CD4-positive, alpha-beta T cell treated with Interleukin-10 for 1 hour (primary cell): ENCODE results near the gene MICA.
A peak's percentile ranks its signal among the peaks of the same experiment; 100 is the strongest.
"Not testable (repeated sequence)": the region's sequence is repeated elsewhere in the genome, so short reads cannot be mapped to it uniquely, and the experiment has no call there.

Experiments
- DNase-seq: peaks from one replicate; pipeline ENCODE4 v3.0.0-alpha.2; 2020

The MICA gene

DNA sequence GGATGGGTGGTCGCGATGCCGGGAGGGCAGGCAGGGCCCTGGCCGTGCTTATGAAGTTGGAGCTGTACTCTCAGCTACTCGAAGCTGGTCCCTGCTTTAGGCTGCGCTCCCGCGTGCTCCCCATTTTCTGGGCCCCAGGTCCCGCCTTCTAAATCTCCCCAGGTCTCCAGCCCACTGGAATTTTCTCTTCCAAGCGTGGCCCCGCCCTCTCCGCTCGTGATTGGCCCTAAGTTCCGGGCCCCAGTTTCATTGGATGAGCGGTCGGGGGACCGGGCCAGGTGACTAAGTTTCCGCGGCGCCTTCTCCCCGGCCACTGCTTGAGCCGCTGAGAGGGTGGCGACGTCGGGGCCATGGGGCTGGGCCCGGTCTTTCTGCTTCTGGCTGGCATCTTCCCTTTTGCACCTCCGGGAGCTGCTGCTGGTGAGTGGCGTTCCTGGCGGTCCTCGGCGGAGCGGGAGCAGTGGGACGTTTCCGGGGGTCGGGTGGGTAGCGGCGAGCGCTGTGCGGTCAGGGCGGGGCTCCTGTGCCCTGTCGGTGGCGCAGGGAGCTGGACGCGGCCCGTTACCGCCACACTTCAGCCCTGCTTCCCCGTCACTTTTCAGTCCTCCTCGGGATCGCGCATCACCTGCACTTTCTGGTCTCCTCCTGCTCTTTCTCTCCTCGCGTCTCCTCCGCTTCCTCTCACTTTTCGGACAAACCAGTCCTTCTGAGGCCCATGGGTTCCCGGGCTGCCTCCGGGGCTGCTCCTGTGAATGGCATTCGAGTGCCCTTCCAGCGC is at the start of gene MICA:
Gene MICA, plus strand, starts transcription at position 313 of the 778 bp plus-strand sequence. Its CDS starts 38 bp downstream, at position 351.
- DNase-seq: peak; percentile 74

DNA sequence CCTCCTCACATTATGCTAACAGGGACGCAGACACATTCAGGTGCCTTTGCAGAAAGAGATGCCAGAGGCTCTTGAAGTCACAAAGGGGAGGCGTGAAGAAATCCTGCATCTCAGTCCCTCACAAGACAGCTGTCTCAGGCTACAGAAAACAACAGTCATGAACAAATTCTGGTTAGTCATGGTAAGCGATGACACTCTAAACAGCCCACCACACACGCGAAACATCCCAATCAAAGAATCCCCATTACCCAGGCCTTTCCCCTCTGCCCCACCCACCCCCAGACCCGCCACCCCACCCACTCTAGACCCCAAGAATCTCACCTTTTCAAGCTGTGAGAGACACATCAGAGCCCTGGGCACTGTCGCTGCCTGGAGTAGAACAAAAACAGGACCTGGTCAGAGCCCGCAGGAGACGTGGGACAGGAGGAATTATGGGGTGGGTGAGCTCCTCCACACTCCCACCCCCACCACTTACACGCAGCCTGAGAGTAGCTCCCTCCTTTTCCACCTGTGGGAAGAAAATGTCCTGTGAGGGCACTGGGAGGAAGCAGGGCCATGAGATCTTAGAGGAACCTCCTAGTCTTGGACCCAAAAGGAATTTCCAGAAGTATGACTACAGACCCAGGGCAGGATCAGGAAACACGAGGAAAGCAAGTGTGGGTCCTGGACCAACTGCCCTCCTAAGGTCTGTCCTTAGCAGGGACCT is 49.1 kb upstream of the MICA start:
- peak; percentile 42 for DNase-seq

DNA sequence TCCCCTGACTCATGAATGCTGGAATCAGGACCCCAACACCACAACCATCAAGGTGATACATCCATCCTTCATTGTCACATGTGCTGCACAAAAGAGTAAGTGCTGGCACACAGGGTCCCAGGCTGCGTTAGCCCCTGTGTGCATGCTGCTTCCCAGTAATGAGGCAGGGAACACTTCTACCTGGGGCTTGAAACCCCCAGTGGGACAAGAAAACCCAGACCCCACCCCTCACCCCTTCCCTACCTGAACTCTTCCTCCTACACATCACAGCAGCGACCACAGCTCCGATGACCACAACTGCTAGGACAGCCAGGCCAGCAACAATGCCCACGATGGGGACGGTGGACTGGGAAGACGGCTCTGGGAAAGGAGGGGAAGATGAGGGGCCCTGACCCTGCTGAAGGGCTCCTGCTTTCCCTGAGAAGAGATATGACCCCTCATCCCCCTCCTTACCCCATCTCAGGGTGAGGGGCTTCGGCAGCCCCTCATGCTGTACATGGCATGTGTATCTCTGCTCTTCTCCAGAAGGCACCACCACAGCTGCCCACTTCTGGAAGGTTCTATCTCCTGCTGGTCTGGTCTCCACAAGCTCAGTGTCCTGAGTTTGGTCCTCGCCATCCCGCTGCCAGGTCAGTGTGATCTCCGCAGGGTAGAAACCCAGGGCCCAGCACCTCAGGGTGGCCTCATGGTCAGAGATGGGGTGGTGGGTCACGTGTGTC is 48.4 kb upstream of the MICA start:
- DNase-seq: peak; percentile 42

DNA sequence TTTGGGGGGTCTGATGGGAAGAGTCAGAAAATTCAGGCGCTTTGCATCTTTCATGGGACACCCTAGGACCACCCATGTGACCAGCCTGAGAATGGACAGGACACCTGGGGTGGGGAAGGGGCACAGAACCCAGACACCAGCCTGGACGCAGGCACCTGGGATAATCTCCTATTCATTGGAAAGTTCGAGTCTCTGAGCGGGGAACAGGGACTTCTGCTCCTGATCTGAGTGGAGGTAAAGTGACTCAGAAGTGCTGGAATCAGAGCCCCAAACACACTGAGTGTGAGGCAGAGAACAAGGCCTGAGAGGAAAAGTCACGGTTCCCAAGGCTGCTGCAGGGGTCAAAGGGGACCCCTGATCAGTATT is 47.8 kb upstream of the MICA start:
- peak; percentile 40 for DNase-seq

DNA sequence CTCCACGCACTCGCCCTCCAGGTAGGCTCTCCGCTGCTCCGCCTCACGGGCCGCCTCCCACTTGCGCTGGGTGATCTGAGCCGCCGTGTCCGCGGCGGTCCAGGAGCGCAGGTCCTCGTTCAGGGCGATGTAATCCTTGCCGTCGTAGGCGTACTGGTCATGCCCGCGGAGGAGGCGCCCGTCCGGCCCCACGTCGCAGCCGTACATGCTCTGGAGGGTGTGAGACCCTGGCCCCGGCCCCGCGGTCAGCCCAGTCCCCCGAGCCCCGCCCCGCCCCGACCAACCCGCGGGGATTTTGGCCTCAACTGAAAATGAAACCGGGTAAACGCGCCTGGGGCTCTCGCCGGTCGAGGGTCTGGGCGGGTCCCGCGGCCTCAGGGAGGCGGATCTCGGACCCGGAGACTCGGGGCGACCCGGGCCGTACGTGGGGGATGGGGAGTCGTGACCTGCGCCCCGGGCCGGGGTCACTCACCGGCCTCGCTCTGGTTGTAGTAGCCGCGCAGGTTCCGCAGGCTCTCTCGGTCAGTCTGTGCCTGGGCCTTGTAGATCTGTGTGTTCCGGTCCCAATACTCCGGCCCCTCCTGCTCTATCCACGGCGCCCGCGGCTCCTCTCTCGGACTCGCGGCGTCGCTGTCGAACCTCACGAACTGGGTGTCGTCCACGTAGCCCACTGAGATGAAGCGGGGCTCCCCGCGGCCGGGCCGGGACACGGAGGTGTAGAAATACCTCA is 47.0 kb upstream of the MICA start:
- peak; percentile 56 for DNase-seq

DNA sequence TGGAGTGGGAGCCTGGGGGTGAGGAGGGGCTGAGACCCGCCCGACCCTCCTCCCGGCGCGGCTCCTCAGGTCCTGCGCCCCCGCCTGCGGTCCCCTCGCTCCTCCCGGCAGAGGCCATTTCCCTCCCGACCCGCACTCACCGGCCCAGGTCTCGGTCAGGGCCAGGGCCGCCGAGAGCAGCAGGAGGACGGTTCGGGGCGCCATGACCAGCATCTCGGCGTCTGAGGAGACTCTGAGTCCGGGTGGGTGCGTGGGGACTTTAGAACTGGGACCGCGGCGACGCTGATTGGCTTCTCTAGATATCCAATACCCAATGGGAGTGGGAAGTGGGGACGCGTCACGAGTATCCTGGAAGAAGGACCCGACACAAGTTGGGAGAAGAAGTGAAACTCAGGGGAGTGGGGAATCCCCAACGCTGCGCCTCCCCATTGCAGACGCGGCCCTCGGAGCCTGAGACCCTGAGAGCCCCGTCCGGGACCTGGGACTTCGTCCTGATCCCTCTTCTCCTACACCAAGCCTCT is 46.4 kb upstream of the MICA start, which contains the start of gene HLA-B:
Gene HLA-B, minus strand, starts transcription at position 234 of the 521 bp plus-strand sequence. Its CDS starts 21 bp downstream, at position 213.
- DNase-seq: peak; percentile 86

DNA sequence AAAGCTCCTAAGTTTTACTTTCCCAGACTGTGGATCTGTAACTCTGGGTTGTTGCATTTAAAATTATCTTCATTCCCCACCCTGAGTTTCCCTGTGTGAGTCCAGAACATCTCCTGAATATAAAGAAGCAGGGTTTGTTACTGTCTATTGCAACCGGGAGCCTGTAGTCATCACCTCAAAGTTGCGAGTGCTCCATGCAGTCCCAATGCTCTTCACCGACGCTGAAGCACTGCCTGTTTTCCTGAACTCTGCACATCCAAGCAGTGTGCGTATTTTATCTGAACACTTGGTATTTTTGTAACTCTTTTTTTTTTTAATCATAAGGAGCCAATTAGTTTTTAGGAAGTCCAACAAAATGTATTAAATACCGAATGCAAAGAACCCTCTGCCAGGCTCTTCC is 45.5 kb upstream of the MICA start:
- DNase-seq: no peak

DNA sequence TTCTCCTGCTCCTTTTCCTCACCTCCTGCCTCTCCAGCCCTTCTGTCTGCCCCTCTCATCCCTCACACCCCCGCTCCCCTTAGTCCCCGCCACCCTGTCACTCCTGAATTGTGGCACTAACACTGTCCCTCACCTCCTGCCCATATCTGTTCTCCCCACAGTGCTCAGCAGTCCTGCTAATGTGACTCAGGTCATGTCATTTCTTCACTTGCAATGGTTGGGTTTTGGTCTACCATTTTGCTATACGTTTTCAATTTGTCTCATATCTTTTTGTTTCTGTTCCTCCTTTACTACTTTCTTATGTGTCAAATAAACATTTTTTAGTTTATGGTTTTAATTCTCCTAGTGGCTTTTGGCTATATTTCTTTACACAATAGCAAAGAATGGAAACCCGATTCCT is 45.1 kb upstream of the MICA start:
- DNase-seq: no peak

DNA sequence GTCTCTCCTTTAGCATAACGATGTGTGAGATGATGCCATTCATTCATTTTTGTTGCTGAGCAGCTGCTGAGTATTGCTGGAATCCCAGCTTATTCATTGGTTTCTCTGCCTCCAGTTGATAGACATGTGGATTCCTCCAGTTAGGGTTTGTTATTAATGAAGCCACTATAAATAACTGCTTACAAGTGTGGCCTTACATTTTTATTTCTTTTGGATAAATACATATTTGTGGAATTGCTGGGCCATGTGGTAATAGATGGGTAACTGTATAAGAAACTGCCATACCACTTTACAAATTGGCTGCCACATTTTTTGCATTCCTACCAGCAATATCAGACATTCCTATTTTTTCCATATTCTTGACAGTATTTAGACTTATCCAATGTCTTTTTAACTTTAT is 43.8 kb upstream of the MICA start:
- no peak for DNase-seq

DNA sequence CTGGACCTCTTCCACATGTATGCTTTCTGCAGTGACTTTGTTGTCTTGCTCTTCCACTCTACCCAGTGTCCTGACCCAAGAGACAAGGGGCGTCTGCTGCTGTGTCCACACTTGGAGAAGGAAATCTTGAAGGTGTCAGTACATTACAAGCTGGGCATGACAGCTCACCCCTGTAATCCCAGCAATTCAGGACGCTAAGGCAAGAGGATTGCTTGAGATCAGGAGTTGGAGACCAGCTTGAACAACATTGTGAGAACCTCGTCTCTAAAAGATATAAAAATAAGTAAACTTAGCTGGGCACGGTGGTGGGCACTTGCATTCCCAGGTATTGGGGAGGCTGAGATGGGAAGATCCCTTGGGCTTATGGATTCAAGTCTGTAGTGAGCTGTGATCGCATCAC is 40.6 kb upstream of the MICA start:
- no peak for DNase-seq

DNA sequence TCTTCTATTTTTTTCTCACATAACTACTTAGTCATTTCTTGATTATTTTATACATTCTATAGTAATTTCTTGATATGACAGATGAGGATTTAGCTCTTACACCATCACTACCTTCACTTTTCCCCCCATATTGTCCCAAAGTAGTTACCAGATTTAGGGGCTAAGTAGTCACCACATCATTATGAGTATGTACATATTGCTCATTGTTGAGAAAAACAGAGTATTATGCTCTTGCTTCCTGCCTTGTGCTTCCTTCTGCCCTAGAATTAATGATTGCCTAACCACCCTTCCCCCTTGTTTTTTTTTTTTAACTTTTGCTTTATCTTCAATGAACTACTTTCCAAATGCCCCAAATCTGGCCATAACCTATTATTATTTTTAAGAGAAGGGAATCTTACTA is 39.6 kb upstream of the MICA start:
- DNase-seq: no peak

DNA sequence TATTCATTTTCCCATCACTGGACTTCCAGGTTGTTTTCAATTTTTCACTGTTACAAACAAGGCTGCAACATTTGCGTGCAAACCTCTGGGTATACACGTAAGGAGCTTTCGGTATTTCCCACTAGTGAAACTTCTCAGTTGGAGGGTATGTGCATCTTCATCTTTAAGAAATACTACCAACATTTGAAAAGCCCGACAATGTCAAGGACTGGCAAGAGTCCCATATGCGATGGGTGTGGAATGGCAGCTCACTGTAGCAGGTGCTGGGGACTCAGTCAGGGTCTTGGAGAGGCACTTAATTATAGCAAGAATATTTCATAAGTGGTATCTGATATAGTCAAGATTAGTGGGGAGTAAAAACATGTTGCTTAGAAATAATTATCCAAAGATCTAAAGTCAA is 37.5 kb upstream of the MICA start:
- no peak for DNase-seq

DNA sequence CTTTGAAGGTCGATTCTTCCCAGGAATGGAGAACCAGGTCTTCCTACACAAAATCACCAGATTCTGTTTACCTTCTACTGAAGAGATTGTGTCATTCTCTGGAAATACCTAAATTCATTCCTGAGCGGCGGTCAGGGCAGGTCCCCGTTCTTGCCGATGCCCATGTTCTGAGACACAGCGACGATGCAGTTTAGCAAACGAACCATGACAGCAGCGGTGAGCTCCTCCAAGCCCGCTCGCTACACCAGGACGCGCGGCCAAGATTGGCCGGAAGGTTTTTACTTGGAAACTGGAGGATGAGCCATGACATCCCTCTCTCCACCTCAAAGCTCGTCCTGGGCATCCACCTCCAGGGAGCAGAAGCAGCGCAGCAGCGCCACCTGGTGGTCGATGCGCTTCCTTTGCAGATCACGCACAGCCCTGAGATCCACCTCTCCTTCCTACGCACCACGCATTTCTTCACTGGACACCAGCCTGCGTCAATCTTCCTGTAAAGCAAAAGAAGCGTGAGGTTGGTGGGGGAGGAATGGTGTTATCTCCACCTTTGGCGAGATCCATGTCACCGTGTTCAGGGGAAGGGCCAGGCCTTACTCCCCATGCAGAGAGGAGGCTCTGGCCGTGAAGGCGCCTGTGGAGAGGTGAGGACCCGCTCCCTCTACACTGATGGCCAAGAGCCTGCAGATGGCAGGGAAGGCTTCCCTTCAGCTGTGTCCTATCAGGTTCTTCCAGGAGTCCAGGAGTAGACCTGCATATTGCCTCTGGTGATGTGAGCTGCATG is 36.5 kb upstream of the MICA start:
- peak; percentile 87 for DNase-seq

DNA sequence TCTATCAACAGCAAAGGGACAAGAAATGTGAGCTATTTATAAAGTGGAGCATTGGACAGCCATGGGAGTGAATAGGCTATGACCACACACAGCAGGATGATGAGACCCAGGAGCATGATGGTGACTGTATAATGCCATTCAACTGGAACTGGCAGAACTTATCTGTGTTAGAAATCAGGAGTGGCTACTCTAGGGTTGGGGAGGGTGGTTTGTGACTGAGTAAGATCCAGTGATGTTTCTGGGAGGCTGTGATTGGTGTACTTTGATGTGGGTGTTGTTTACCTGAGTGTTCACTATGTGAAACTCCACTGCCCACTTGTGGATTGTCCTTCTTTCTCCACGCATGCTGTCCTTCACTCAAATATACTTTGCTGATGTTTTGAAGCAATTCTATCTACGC is 34.9 kb upstream of the MICA start:
- DNase-seq: no peak

DNA sequence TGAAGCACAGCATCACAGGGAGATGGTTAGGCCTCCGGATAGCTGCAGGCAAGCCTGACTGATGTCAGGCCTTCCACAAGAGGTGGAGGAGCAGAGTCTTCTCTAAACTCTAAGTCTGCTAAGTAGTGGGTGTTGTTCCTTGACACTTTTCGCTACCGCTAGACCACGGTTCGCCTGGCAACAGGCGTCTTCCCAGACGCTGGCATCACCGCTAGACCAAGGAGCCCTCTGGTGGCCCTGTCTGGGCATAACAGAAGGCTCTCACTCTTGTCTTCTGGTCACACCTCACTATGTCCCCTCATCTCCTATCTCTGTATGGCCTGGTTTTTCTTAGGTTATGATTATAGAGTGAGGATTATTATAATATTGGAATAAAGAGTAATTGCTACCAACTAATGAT is 29.3 kb upstream of the MICA start:
- not testable (repeated sequence) for DNase-seq

DNA sequence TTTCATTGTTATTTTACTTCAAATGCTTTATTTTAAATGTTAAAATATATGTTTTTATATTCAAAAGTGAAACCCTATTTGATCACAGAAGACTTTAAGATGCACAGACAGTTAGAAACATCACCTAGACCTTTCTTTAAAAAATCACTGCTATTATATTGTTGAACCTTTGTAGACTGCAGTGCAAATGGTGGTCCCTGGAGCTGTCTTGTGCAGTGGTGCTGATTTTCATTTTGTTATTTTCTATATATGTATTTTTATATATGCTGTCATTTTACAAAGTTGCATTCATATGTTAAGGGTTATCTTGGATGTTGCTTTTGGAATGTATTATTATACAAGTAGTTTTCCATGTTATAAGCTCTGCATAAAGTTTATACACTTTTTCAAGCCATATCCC is 27.7 kb upstream of the MICA start:
- DNase-seq: no peak

DNA sequence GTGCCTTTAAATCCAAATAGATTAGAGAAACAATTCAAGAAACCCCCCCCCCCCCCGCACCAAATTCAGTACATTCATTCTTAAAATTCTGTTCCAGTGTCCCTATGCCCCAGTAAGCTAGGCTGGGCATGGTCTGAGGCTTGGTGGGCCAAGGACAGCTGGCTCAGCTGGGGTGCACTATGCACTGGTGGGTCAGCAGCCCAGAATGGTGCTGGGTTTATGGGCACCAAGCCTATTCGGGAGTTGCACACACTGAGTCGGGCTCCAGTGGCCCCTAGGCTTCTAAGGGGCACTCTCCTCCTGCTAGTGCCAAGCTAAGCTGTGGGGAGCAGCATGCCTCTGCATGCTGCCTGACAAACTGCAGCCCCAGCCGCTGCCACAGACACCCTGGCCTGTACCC is 26.4 kb upstream of the MICA start:
- no peak for DNase-seq

DNA sequence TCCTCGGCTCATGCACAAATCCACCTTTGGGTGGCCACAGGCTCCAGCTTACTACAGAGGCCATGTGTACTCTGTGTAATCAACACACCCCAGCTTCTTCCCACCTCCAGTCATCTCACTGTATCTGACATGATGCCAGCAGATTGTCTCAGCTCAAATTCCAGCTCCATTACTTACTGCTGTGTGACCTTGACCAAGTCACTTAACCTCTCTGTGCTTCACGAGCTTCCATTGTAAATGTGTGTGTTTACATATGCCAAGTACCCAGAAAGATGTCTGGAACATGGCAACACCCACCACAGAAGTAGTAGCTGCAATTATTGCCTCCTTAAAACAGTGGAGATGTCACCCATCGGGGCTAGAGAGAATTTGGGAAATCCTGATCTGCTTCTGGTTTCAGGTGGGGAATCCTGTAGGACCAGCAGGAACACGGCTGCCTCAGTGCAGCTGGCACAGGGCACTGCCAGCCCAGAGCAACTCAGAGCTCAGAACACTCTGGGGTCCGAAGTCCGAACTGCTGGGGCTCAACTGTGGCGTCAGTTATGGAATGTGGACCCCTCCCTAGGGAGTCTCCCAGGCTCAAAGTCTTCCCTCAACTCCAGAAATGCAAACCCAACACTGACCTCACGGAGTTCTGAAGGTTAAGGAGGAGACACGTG is 25.2 kb upstream of the MICA start:
- DNase-seq: no peak

DNA sequence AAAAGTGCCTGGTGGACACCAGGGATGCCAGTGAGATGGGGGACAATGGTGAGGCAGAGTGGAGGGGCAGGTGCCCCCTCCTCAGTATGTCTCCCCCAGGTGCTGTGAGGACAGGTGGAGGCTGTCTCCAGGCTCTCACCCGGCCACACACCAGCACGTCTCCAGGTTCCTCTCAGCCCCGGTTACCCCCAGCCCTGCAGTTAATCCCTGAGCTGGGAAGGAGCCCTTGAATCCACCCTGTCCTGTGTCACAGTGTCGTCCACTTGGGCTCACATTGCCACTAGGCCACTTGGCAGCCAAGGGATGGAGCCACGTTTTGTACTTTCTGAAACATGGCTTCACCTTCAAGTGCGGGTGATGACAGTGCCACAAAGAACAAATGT is 24.7 kb upstream of the MICA start:
- DNase-seq: no peak

DNA sequence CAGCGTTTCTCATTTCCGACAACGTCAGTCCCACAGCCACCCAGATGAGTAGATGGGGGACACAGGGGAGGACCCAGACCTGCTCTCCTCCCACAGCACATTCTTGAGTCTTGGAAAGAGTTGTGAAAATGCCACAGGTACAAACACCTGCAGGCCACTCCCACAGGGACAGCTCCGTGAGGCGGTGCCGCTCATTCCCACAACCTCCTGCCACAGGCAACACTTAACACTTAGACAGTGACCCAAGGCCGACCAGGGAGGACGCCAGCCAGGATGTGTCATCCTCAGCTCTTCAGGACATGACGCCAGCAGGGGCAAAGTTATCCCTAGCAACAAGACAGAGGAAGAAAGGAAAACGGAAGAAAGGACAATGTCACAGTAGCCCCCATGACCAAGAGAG is 23.5 kb upstream of the MICA start:
- no peak for DNase-seq

DNA sequence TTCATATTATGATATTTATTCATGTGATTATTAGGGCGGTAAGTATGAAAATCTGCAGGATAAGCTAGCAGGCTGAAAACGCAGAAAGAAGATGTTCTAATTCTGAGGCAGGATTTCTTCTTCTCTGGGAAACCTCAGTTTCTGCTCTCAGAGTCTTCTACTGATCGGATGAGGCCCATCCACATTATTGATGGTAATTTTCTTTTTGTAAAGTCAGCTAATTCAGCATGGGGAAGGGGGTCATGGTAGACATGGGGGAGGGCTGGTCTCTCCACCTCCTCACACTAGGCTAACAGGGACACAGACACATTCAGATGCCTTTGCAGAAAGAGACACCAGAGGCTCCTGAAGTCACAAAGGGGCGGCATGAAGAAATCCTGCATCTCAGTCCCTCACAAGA is 21.7 kb upstream of the MICA start:
- no peak for DNase-seq

DNA sequence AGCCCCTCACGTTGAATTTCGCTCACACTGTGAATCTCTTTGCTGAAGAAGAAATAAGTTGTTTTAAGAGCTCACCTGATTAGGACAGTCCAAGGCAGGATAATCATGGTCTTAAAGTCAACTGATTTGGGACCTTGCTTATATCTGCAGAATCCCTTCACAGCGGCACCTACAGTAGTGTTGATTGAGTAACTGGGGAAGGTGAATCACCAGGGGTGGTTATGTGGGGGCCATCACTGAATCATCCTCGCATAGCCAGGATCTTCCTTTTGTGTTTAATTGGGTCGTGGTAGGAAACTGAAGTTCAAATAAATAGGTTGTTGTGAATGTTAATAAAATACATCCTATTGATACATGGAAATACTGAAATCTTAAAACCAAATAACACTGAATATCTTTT is 20.2 kb upstream of the MICA start:
- no peak for DNase-seq
